Measurements from ENCODE around the gene ABLIM2. TPM values are rescaled to one million over a fixed set of nuclear protein-coding genes. Genes with fewer than 3 reads are reported as not detected.
A peak's percentile ranks its signal among the peaks of the same experiment; 100 is the strongest.

The ABLIM2 gene
- total RNA-seq, 1 donor from 2014 or later, result 0.36 TPM

DNA sequence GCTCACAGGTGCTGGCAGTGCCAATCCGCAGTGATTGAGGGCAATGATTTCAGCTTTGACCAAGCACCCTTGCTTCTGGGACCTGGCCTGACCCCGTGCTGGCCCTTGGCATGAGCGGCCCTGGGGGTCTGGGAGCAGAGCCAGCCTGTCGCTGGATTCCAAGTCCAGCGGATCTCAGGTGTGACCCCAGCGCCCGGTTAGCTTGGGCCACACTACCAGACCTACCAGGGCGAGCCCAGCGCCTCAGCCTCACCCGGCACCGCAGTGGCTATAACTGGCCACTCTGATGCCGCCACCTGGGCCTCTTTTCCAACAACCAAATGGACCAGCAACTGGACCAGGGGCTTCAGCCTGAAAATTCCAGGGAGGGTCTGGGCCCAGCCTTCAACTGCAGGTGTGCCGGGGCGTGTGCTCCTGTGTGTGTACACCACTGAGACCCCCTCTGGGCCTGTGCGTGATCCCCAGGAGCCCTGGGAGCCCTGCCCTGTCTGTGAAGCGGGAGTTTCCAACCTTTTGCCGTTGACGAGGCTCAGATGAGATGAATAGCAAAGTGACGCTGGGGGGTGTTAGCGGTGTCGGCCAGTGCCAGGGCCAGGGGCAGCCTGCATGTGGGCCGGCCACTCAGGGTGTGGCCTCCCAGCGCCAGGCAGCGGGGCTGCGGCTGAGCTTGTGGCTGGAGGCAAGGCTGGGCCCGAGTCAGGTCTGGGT is 41.1 kb upstream of the ABLIM2 start:
- Mint-ChIP-seq H3K36me3 (ENCODE audit: low read depth) (peaks cover 4% of the 10 kb centered on the region), H3K4me3 (peak overlapping the region; percentile 89), H3K4me1 (ENCODE audit: low read depth) (peaks cover 30% of the 10 kb centered on the region), H3K9me3 (no peaks in the 10 kb centered on the region), H3K27ac (peak overlapping the region; percentile 95), H3K27me3 (ENCODE audit: insufficient read depth) (peaks cover 1% of the 10 kb centered on the region)
- DNase-seq (ENCODE audit: low spot score), result peak; percentile 14
- intact Hi-C loops (cut with micrococcal nuclease), result loop anchor here (1.0 to 10.0 kb wide), 4 partner anchors 29 to 1915 kb away; partner anchors contain the start of genes ACOX3, TRMT44 and WDR1

DNA sequence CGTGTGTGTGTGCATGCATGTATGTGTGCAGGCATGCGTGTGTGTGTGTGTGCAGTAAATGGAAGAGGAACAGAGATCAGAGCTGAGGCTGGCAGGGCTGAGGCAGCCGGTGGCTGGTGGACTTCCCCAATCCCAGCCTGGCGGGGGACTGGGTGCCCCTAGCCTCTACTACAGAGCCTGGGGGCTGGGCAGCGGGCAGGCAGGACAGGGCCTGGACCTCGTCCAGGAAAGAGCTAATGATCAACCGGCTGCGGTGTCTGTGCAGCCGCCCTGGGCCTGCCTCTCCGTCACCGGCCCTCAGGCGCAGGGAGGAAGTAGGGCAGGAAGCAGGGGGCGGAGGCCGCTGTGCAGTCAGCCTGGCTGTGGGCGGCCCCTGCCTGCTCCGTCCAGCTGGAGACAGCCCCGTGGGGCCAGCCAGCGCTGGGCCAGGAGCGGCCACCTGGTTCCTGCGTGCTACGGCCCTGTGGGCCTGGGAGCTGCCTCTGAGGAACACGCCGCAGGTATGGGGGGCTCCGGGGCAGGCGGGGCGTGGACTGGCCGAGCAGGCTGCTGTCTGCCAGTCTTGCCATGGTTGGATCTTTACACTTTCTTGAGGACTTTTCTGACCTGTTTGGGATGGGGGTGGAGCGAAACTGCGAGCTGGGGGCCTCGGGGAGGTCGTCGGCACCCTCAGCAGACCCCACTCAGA is 40.4 kb upstream of the ABLIM2 start, which contains the start of gene SH3TC1:
SH3TC1 (plus strand) TSS at position 385 of the 688 bp plus-strand sequence. CDS start 5,905 bp downstream, outside the sequence.
- peak within 1 kb of the TSS; percentile 89 for H3K4me3 Mint-ChIP-seq
- H3K9me3 Mint-ChIP-seq, result no peaks in the 10 kb centered on the region
- peaks cover 1% of the 10 kb centered on the region for H3K27me3 Mint-ChIP-seq (ENCODE audit: insufficient read depth)
- peaks cover 4% of the 10 kb centered on the region for H3K36me3 Mint-ChIP-seq (ENCODE audit: low read depth)
- peak within 1 kb of the TSS; percentile 95 for H3K27ac Mint-ChIP-seq
- intact Hi-C loops (cut with micrococcal nuclease), result loop anchor here (1.0 kb wide), 1 partner anchor 40 kb away; no protein-coding TSS in a partner anchor
- H3K4me1 Mint-ChIP-seq (ENCODE audit: low read depth), result peaks cover 30% of the 10 kb centered on the region
- DNase-seq (ENCODE audit: low spot score), result peak; percentile 65

DNA sequence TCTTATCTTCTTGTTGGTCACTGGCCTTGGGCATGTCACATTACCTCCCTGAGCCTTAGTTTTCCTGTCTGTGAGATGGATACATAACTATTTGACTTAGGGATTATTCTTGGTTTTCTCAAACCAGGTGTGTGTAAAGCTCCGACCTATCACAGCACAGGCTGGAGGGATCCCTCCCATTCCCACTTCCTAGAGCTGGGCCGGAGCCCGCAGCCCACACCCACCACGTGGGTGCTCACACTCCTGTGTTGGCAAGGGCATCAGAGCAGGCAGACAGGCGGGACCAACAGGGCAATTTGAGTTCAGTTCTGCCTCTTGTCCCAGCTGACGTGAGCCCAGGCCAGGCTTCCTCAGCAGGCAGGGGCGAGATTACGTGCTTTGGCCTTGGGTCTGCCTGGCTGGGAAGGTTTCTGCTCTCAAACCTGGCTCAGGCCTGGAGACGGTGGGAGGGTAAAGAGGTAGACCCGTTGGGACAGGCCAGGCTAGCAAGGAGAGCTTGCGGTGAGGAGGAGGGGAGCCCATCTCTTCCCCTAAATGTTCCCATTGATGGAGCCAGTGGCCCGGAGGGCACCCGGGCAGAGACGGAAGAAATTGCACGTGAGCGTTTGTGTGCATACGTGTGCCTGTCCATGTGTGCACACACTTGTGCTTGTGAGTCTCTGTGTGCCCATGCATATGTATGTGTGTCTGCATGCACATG is 39.7 kb upstream of the ABLIM2 start:
- intact Hi-C loops (cut with micrococcal nuclease), result no loop called here
- Mint-ChIP-seq H3K27me3 (ENCODE audit: insufficient read depth) (peaks cover 5% of the 10 kb centered on the region), H3K4me1 (ENCODE audit: low read depth) (peaks cover 30% of the 10 kb centered on the region), H3K4me3 (peak overlapping the region; percentile 89), H3K9me3 (no peaks in the 10 kb centered on the region), H3K36me3 (ENCODE audit: low read depth) (peaks cover 4% of the 10 kb centered on the region), H3K27ac (peak overlapping the region; percentile 53)
- no peak for DNase-seq (ENCODE audit: low spot score)

DNA sequence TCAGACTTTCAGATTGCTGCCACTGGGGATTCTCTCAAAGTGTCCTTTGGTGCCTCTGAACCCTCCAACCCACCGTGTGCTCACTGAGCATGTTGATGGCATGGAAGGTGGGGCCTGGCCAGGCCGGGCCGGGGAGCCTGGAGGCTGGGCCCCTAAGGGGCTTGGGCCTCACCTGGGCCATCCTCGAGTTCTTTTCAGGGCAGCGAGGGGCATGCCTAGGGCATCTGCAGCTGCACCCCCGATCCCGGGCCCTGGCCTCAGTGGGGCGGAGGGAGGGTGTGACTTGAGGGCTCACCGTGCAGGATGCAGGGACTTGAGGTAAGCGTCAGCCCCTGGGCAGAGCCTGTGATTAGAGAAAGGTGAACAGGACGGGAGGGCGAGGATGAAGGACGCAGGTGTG is 38.9 kb upstream of the ABLIM2 start:
- Mint-ChIP-seq H3K4me3 (no peak overlapping the region), H3K9me3 (no peaks in the 10 kb centered on the region), H3K4me1 (ENCODE audit: low read depth) (peaks cover 30% of the 10 kb centered on the region), H3K27me3 (ENCODE audit: insufficient read depth) (peaks cover 10% of the 10 kb centered on the region), H3K27ac (no peak overlapping the region), H3K36me3 (ENCODE audit: low read depth) (peaks cover 4% of the 10 kb centered on the region)
- DNase-seq (ENCODE audit: low spot score), result no peak
- intact Hi-C loops (cut with micrococcal nuclease), result no loop called here

DNA sequence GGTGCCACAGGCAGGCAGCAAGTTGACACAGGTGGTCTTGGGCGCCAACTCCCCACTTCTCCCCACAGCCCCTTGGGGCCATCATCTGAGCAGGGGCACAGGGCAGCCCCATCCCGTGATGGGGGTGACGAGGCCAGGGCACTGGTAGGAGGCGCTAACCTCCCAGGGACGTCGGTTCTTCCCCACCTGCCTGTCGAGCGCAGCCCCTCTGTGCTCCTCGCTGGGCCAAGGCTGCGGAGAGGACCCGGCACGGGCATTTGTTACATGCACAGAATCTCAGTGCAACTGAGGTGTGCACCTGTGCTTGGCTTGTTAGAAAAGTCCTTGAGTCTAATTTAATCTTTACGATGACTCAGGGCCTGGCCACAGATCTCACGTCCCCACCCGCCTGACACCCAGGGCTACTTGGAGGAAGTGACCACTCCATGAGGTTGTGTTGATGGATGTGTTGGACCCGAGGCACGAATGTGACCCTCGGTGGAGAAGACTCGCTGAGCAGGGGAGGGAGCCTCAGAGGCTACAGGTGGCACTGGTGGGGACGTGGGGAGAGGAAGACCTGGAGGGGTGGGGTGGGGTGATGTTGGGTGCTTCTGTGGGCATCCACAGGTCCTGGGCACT is 37.3 kb upstream of the ABLIM2 start:
- H3K36me3 Mint-ChIP-seq (ENCODE audit: low read depth), result no peaks in the 10 kb centered on the region
- DNase-seq (ENCODE audit: low spot score), result no peak
- no peak overlapping the region for H3K4me3 Mint-ChIP-seq
- peaks cover 19% of the 10 kb centered on the region for H3K4me1 Mint-ChIP-seq (ENCODE audit: low read depth)
- H3K9me3 Mint-ChIP-seq, result no peaks in the 10 kb centered on the region
- intact Hi-C loops (cut with micrococcal nuclease), result no loop called here
- no peak overlapping the region for H3K27ac Mint-ChIP-seq
- peaks cover 10% of the 10 kb centered on the region for H3K27me3 Mint-ChIP-seq (ENCODE audit: insufficient read depth)

DNA sequence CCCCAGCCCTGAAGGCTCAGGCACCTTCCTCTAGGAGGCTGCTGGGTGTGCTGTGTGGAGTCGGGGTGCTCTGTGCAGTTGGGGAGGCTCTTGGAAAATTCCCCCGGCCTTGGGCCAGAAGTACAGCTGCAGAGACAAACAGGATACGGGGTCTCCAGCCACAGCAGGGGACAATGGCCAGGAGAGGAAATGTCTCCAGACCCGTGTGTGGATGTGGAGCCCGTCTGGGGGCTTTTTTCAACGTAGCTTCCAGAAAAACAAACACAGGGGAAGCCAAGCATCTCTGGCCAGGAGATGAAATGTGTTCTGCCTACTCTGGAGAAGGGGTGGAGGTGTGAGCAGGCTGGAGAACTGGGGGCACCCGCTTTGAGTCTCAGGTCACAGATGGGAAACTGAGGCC is 36.8 kb upstream of the ABLIM2 start:
- Mint-ChIP-seq H3K27ac (no peak overlapping the region), H3K4me1 (ENCODE audit: low read depth) (peaks cover 13% of the 10 kb centered on the region), H3K27me3 (ENCODE audit: insufficient read depth) (peaks cover 10% of the 10 kb centered on the region), H3K36me3 (ENCODE audit: low read depth) (no peaks in the 10 kb centered on the region), H3K9me3 (no peaks in the 10 kb centered on the region), H3K4me3 (no peak overlapping the region)
- no peak for DNase-seq (ENCODE audit: low spot score)
- intact Hi-C loops (cut with micrococcal nuclease), result no loop called here

DNA sequence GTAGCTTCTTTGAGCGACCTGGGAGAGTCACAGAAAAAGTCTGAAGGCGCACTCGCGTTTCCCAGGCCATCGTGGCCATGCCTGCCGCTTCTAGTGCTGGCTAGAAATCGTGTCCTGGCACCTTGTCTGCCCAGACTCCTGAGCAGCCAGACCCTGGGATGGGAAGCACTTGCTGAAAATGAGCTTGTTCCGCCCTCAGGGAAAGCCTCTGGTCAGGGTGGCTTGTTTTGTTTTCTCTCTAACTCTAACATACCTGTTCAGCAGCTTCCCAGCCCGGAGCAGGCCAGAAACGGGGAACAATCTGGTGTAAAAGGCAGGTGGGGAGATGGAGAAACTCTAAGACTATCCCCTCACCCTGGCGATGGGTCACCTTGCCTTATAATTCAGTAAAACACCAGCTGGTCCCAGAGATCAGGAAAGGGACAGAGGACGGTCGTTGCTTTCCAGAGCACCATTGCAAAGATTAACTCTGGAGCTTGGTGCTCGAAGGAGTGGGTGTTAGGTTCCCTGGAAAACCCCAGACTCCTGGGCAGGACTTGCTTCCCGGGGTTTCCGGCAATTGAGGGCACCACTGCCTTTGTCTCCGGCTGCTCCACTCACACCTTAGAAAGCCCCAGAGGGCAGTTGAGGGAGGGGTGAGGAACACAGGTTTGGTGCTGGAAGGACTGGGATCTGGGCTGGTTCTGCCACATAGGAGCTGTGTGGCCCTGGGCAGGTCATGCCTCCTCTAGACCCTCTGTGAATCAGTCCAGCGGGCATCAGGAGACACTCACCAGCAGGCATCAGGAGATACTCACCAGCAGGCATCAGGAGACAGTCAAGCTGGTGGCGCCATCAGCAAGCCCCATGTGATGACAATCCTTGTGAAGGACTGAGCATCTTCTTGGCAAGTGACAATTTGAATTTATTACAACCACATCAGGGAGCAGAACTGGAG is 36.0 kb upstream of the ABLIM2 start:
- Mint-ChIP-seq H3K4me1 (ENCODE audit: low read depth) (peaks cover 10% of the 10 kb centered on the region), H3K27ac (no peak overlapping the region), H3K27me3 (ENCODE audit: insufficient read depth) (peaks cover 10% of the 10 kb centered on the region), H3K36me3 (ENCODE audit: low read depth) (no peaks in the 10 kb centered on the region), H3K9me3 (no peaks in the 10 kb centered on the region), H3K4me3 (no peak overlapping the region)
- intact Hi-C loops (cut with micrococcal nuclease), result no loop called here
- no peak for DNase-seq (ENCODE audit: low spot score)

DNA sequence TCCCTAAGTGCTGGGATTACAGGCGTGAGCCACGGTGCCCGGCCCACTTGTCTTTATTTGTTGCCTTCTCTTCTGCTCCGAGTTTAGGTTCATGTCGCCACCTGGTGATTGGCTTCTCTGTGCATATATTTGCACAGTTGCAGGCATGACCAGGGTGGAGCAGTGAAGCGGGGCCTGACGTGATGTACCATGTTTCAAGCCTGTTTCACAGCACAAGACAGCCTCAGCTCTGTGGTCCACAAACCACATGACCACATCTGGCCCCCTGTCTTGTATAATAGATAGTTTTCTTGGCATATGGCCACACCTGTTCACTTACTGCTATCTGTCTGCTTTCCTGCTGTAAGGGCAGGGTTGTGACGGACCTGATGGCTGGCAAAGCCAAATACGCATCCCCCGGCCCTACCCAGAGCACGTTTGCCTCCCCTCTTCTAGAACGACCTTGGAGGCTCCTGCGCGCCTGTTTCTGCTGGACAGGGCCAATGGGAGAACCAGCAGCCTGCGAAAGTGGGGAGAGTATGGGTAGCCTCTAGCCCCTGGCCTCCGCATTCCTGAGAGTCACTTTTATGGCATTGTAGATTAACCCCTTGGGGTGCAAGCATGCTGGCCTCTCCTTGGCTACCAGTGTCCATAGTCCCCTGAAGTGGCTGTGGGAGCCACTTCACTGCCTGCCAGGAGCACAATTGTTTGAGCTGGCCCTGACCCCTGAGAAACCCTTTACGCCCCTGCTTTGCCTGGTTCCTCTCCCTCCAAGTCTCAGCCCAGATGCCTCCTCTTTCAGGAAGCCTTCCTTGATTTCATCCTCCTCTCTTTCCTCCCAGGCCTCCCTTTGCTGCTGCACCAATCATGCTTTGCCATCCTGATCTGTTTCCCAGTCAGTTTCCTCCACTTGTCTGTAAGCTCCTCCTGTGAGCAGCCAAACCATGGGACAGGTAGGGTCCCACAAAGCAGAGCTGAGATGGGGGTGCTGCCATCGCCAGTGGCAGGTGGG is 34.4 kb upstream of the ABLIM2 start:
- H3K9me3 Mint-ChIP-seq, result no peaks in the 10 kb centered on the region
- no peak for DNase-seq (ENCODE audit: low spot score)
- H3K4me3 Mint-ChIP-seq, result no peak overlapping the region
- peaks cover 10% of the 10 kb centered on the region for H3K27me3 Mint-ChIP-seq (ENCODE audit: insufficient read depth)
- H3K36me3 Mint-ChIP-seq (ENCODE audit: low read depth), result no peaks in the 10 kb centered on the region
- H3K27ac Mint-ChIP-seq, result no peak overlapping the region
- intact Hi-C loops (cut with micrococcal nuclease), result no loop called here
- H3K4me1 Mint-ChIP-seq (ENCODE audit: low read depth), result peaks cover under 1% of the 10 kb centered on the region

DNA sequence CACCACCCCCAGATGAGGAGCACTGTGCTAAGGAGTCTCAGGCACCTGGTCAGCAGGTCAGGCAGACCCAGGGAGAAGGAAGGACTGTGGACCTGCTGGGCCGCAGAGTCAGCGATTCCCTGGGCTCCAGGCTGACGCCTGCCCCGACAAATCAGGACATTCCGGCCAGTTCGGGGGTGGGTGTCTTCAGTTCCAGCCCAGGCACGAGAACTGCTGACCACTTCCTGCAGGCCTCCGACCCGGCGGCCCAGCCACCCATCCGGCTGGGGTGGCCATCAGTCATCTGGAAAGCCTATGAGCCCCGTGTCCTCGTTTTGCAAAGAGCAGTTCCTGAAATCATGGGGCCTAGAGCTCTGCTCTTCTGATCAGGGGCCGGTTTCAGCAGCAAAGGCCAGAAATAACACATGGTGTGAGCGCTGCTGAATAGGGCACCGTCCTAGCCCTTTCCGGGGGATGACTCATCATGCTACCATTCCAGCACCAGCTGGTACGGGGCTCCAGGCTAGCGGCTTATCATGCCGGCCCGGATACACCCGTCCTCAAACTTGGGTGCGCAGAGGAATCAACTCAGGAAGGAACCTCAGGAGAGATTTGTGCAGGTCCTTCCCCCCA is 32.6 kb upstream of the ABLIM2 start:
- intact Hi-C loops (cut with micrococcal nuclease), result no loop called here
- Mint-ChIP-seq H3K27me3 (ENCODE audit: insufficient read depth) (peaks cover 9% of the 10 kb centered on the region), H3K4me1 (ENCODE audit: low read depth) (no peaks in the 10 kb centered on the region), H3K9me3 (no peaks in the 10 kb centered on the region), H3K36me3 (ENCODE audit: low read depth) (no peaks in the 10 kb centered on the region), H3K27ac (no peak overlapping the region), H3K4me3 (no peak overlapping the region)
- no peak for DNase-seq (ENCODE audit: low spot score)

DNA sequence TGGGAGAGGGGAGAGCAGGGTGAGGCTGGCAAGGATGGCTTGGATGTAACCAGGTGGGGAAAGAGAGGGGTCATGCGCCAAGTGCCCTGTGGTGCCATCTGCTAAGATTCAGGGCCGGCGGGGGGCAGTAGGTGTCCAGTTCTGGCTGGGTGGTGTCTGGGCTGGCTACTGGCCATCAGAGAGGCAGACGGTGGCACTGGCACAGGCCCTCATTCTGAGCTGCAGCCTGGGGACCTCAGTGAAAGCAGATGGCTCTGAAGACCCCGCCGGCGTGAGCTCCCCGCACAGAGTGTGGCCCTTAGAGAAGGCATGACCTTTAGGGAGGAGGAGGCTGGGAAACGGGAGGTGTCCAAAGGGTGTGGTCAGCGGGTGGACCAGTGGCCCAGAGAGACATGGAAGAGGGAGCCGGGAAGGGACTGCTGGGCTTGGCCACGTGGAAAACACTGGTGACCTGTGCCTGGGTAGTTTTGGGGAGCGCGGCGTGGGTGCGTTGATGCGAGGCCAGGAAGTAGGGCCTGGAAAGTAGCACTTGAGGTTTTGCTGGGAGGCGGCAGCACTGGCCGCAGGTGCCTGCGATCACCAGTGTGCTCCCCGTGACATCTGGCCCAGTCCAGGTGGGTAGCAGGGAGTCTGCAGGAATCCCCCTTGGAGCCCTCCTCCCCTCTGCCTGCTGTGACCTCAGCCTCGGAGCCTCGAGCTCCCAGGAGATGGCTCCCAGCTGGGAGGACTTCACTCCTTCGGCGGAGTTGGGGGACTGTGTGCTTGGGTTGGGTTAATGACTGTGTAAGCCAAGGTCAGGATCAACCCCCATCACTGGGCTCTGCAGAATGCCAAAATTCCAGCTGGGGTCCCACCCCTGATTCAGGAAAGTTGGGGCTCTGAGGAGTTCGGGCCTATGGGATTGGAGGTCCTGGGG is 31.2 kb upstream of the ABLIM2 start:
- intact Hi-C loops (cut with micrococcal nuclease), result no loop called here
- DNase-seq (ENCODE audit: low spot score), result no peak
- Mint-ChIP-seq H3K36me3 (ENCODE audit: low read depth) (no peaks in the 10 kb centered on the region), H3K4me1 (ENCODE audit: low read depth) (no peaks in the 10 kb centered on the region), H3K9me3 (no peaks in the 10 kb centered on the region), H3K4me3 (no peak overlapping the region), H3K27me3 (ENCODE audit: insufficient read depth) (peaks cover 9% of the 10 kb centered on the region), H3K27ac (no peak overlapping the region)

Measured in activated T-helper 1 cell treated with anti-CD3 and anti-CD28 coated beads, Interleukin-12 subunit alpha, Interleukin-12 subunit beta, Interleukin-2, Interleukin-4 antibody, amounts not matched to agents 30 ng/mL and 10 ng/mL and 1 ng/mL, durations not matched to agents 14 hours and 24 hours and 36 hours (primary cell).